ENCODE measurements around the gene FAM149B1.

The FAM149B1 gene

DNA sequence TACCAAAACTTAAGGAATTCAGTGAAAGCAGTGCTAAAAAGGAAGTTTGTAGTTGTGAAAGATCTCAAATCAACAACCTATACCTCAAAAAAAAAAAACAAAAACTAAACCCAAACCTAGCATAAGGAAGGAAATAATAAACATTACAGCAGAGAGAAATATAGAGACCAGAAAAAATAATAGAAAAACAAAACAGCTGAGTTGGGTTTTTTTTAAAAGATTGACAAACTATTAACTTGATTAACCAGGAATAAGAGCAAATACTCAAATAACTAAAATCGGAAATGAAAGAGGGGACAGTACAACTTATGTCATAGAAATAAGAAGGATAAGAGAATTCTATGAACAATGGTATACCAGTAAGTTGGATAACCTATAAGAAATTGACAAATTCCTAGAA, 6.8 kb upstream of the FAM149B1 start:
- H3K27ac ChIP-seq (ENCODE audit: low read length), result no peak overlapping the region
- H3K4me3 ChIP-seq (ENCODE audit: low read depth in 1 of 2, low read length in 2 of 2), result no peak overlapping the region
- H3K9ac ChIP-seq (ENCODE audit: low read depth, low read length), result no peak overlapping the region
- H3K4me2 ChIP-seq (ENCODE audit: insufficient read depth, low read length), result no peak overlapping the region; the same call in 1 of the 2 replicates
- peaks cover 50% of the 10 kb centered on the region for H3K36me3 ChIP-seq (ENCODE audit: insufficient read depth, low read length)
- ATAC-seq (ENCODE audit: insufficient read depth, low read depth), result no peak
- DNase-seq, result no peak
- peaks cover 70% of the 10 kb centered on the region for H3K79me2 ChIP-seq (ENCODE audit: insufficient read depth, low read length)
- H3K9me3 ChIP-seq (ENCODE audit: insufficient read depth, low read length, severe bottlenecking), result no peaks in the 10 kb centered on the region
- H3K4me1 ChIP-seq (ENCODE audit: insufficient read depth, low read length), result peaks cover 34% of the 10 kb centered on the region
- peaks cover 5% of the 10 kb centered on the region; the same call in 1 of the 2 replicates for H4K20me1 ChIP-seq (ENCODE audit: insufficient read depth, low read length)
- H3K27me3 ChIP-seq (ENCODE audit: insufficient read depth, low read length, poor library complexity), result no peaks in the 10 kb centered on the region
- no peak overlapping the region for H2AFZ ChIP-seq (ENCODE audit: low read depth, low read length)
- TF ChIP-seq, protein P1, sequence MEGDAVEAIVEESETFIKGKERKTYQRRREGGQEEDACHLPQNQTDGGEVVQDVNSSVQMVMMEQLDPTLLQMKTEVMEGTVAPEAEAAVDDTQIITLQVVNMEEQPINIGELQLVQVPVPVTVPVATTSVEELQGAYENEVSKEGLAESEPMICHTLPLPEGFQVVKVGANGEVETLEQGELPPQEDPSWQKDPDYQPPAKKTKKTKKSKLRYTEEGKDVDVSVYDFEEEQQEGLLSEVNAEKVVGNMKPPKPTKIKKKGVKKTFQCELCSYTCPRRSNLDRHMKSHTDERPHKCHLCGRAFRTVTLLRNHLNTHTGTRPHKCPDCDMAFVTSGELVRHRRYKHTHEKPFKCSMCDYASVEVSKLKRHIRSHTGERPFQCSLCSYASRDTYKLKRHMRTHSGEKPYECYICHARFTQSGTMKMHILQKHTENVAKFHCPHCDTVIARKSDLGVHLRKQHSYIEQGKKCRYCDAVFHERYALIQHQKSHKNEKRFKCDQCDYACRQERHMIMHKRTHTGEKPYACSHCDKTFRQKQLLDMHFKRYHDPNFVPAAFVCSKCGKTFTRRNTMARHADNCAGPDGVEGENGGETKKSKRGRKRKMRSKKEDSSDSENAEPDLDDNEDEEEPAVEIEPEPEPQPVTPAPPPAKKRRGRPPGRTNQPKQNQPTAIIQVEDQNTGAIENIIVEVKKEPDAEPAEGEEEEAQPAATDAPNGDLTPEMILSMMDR (IDR thresholded peaks at IDR 0.05; ENCODE audit: borderline replicate concordance, extremely low read depth, low read length, poor library complexity, severe bottlenecking), result no peak
- TF ChIP-seq EZH2 (IDR thresholded peaks at IDR 0.05; ENCODE audit: borderline replicate concordance, low read depth, low read length, severe bottlenecking), result no peak

- peaks cover 5% of the 10 kb centered on the region; the same call in 1 of the 2 replicates for H4K20me1 ChIP-seq (ENCODE audit: insufficient read depth, low read length)
- no peak overlapping the region for H3K27ac ChIP-seq (ENCODE audit: low read length)
- no peak overlapping the region for H2AFZ ChIP-seq (ENCODE audit: low read depth, low read length)
- peaks cover 40% of the 10 kb centered on the region for H3K4me1 ChIP-seq (ENCODE audit: insufficient read depth, low read length)
- no peaks in the 10 kb centered on the region for H3K27me3 ChIP-seq (ENCODE audit: insufficient read depth, low read length, poor library complexity)
- DNase-seq (no peak), ATAC-seq (ENCODE audit: insufficient read depth, low read depth) (no peak)
- H3K4me2 ChIP-seq (ENCODE audit: insufficient read depth, low read length), result peak overlapping the region; percentile 10; the same call in 1 of the 2 replicates
- H3K9ac ChIP-seq (ENCODE audit: low read depth, low read length), result no peak overlapping the region
- H3K79me2 ChIP-seq (ENCODE audit: insufficient read depth, low read length), result peaks cover 73% of the 10 kb centered on the region
- H3K4me3 ChIP-seq (ENCODE audit: low read depth in 1 of 2, low read length in 2 of 2), result no peak overlapping the region
- H3K36me3 ChIP-seq (ENCODE audit: insufficient read depth, low read length), result peaks cover 44% of the 10 kb centered on the region
- no peaks in the 10 kb centered on the region for H3K9me3 ChIP-seq (ENCODE audit: insufficient read depth, low read length, severe bottlenecking)
- TF ChIP-seq EZH2 (IDR thresholded peaks at IDR 0.05; ENCODE audit: borderline replicate concordance, low read depth, low read length, severe bottlenecking), result no peak
- TF ChIP-seq, protein P1 (IDR thresholded peaks at IDR 0.05; ENCODE audit: borderline replicate concordance, extremely low read depth, low read length, poor library complexity, severe bottlenecking), result no peak
These were observed 6.3 kb upstream of the FAM149B1 start for GRCh38 chr10:73161662-73162061.

DNA sequence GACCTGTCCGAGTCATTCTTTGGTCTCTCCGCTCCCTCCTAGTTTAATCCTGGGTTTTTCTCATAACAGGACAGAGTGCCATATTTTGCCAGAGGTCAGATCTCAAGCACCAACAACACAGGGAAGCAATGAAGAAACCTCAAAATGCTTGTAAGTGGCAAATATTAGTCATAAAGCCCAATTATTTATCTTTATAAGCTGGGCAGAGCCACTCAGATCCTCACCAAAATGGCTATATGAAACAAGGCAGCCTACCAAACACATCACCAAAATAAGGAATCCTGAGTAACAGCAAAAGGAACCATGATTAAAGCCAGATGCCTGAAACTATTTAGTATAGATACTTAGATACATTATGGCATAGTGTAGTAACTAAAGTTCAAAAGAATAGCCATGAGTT, 4.8 kb upstream of the FAM149B1 start:
- peaks cover 48% of the 10 kb centered on the region for H3K4me1 ChIP-seq (ENCODE audit: insufficient read depth, low read length)
- DNase-seq (no peak), ATAC-seq (ENCODE audit: insufficient read depth, low read depth) (no peak)
- H3K79me2 ChIP-seq (ENCODE audit: insufficient read depth, low read length), result peaks cover 84% of the 10 kb centered on the region
- H4K20me1 ChIP-seq (ENCODE audit: insufficient read depth, low read length), result peaks cover 5% of the 10 kb centered on the region; the same call in 1 of the 2 replicates
- TF ChIP-seq EZH2 (IDR thresholded peaks at IDR 0.05; ENCODE audit: borderline replicate concordance, low read depth, low read length, severe bottlenecking), result no peak
- TF ChIP-seq, protein P1 (IDR thresholded peaks at IDR 0.05; ENCODE audit: borderline replicate concordance, extremely low read depth, low read length, poor library complexity, severe bottlenecking), result no peak
- no peak overlapping the region for H3K9ac ChIP-seq (ENCODE audit: low read depth, low read length)
- peak overlapping the region; percentile 28 for H3K4me2 ChIP-seq (ENCODE audit: insufficient read depth, low read length)
- H3K36me3 ChIP-seq (ENCODE audit: insufficient read depth, low read length), result peaks cover 41% of the 10 kb centered on the region
- no peak overlapping the region for H3K27ac ChIP-seq (ENCODE audit: low read length)
- H3K9me3 ChIP-seq (ENCODE audit: insufficient read depth, low read length, severe bottlenecking), result no peaks in the 10 kb centered on the region
- no peaks in the 10 kb centered on the region for H3K27me3 ChIP-seq (ENCODE audit: insufficient read depth, low read length, poor library complexity)
- no peak overlapping the region for H3K4me3 ChIP-seq (ENCODE audit: low read depth in 1 of 2, low read length in 2 of 2)
- no peak overlapping the region for H2AFZ ChIP-seq (ENCODE audit: low read depth, low read length)
